Activated naive CD4-positive, alpha-beta T cell treated with anti-CD3 and anti-CD28 coated beads, Interleukin-2, amount 50 U/mL, for 72 hours (primary cell): ENCODE measurements around the gene FAHD1. TPM values are rescaled to one million over a fixed set of nuclear protein-coding genes. Genes with fewer than 3 reads are reported as not detected.

Experiments used
- ATAC-seq, 2 donors: fragments of 150-1000 bp; cut with Tn5 transposase; 2 replicates each; pipeline ENCODE4 v1.10.0; 2021; ENCODE audit warnings: mild to moderate bottlenecking in 2 of 2, moderate library complexity in 2 of 2
- DNase-seq, 2 donors: peaks; one replicate each; pipeline ENCODE4 v3.0.0; 2021 to 2022; ENCODE audit warnings: low spot score in 2 of 2
- H3K27ac Mint-ChIP-seq, 2 donors: one replicate each; pipeline ENCODE4 v1.8.0; 2022; ENCODE audit warnings: mild to moderate bottlenecking in 2 of 2, mixed read lengths in 2 of 2
- H3K36me3 Mint-ChIP-seq, 2 donors: one replicate each; pipeline ENCODE4 v1.8.0; 2022; ENCODE audit warnings: mixed read lengths in 2 of 2
- H3K9me3 Mint-ChIP-seq, 2 donors: one replicate each; pipeline ENCODE4 v1.8.0; 2022; ENCODE audit warnings: mixed read lengths in 2 of 2
- total RNA-seq, 2 donors: library from RNA; stranded (reverse); gene quantifications; one replicate each; pipeline ENCODE4 v1.2.3, GENCODE V29; 2022

The FAHD1 gene
- total RNA-seq, 2 donors from 2014 or later = 11.9 to 13.0 TPM

GRCh38 chr16:1821861-1822611 is 5.0 kb upstream of the FAHD1 start:
- H3K36me3 Mint-ChIP-seq = peaks cover 0 to under 1% of the 10 kb centered on the region in 2 donors
- no peaks in the 10 kb centered on the region for H3K9me3 Mint-ChIP-seq
- no peak overlapping the region for H3K27ac Mint-ChIP-seq
- ATAC-seq (no peak), DNase-seq (no peak)

DNA sequence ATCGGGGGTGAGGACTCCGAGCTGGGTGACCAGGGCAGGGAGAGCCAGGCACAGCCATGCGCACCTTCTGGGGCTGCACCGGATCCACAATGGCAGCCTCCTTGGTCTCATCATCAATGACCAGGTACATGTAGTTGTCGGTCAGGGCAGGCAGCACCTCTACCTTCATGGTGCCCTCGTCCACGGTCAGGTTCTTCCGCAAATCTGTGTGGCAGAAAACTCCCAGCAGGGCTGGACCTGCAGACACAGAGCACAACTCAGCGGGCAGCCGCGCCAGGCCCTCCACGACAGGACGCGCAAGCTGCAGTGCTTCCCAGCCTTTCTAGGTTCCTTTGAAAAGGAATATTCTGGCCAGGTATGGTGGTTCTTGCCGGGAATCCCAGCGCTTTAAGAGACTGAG is 4.2 kb upstream of the FAHD1 start:
- DNase-seq (no peak), ATAC-seq (no peak)
- Mint-ChIP-seq H3K9me3 (no peaks in the 10 kb centered on the region), H3K27ac (no peak overlapping the region), H3K36me3 (peaks cover 6 to 7% of the 10 kb centered on the region in 2 donors)

GRCh38 chr16:1823821-1824220 is 3.2 kb upstream of the FAHD1 start:
- no peak for ATAC-seq
- no peaks in the 10 kb centered on the region for H3K9me3 Mint-ChIP-seq
- DNase-seq = no peak
- H3K36me3 Mint-ChIP-seq = peaks cover 7% of the 10 kb centered on the region in 2 donors
- H3K27ac Mint-ChIP-seq = peak overlapping the region in 1 of 2 donors; percentile 85

DNA sequence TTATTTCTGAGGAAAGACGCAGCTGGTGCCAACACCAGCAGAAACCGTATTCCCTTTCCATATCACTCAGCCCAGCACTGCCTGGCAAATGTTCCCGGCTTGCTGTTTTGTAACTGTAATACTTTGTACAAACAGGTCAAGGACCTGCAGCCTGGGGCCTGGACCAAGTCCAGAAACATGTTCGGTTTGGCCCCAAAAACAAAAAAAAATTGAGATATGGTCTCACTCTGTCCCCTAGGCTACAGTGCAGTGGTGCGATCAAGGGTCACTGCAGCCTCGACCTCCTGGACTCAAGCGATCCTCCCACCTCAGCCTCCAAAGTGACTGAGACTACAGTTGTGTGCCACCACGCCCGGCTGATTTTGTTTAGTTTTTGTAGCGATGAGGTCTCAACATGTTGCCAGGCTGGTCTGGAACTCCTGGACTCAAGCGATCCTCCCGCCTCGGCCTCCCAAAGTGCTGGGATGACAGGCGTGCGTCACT is 1.6 kb upstream of the FAHD1 start:
- no peak for DNase-seq
- Mint-ChIP-seq H3K9me3 (no peaks in the 10 kb centered on the region), H3K27ac (peak overlapping the region; percentile 32 to 86), H3K36me3 (peaks cover 7% of the 10 kb centered on the region in 2 donors)
- ATAC-seq = no peak

GRCh38 chr16:1825864-1826690 is 929 bp upstream of the FAHD1 start:
- peak; percentile 73 to 80 for ATAC-seq
- DNase-seq = peak in 1 of 2 donors; percentile 71

DNA sequence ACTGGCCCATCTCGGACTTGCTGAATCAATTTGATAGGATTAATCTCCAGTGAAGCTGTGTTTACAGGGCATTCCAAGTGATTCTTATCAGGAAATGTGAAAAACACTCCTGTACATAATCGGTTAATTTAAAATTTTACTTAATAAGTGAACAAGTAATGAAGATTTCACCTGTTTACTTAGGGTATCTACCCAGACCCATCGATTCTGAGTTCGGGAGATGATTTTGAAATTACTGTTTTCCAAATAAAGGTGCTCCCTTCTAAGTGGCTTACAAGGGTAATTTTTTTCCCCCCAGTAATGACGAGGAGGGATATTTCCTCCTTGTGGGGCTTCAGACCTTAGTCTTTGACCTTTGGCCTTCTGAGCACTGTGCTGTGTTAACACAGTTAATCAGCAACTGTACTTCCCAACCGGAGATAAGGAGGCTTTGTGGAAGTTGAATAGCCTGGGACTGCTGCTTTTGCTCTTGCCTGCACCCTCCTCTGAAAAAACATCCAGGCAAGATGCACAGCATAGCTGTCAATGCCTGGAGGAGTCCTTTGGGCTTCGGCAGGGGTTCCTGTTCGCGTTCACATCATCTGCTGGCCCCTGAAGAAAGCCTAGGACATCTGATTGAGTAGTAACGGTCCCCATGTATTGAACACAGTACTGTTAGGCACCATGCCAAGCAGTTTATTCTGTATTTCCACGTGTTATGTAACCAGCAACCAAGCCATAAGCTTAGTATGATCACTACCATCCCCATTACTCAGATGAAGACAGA is 1.8 kb downstream of the FAHD1 start:
- Mint-ChIP-seq H3K36me3 (peaks cover 7% of the 10 kb centered on the region in 2 donors), H3K9me3 (no peaks in the 10 kb centered on the region), H3K27ac (peak overlapping the region in 1 of 2 donors; percentile 76)

More at GRCh38 chr16:1825864-1826690, 929 bp upstream of the FAHD1 start:
- peak overlapping the region; percentile 86 to 95 for H3K27ac Mint-ChIP-seq
- no peaks in the 10 kb centered on the region for H3K9me3 Mint-ChIP-seq
- H3K36me3 Mint-ChIP-seq = peaks cover 7% of the 10 kb centered on the region in 2 donors

DNA sequence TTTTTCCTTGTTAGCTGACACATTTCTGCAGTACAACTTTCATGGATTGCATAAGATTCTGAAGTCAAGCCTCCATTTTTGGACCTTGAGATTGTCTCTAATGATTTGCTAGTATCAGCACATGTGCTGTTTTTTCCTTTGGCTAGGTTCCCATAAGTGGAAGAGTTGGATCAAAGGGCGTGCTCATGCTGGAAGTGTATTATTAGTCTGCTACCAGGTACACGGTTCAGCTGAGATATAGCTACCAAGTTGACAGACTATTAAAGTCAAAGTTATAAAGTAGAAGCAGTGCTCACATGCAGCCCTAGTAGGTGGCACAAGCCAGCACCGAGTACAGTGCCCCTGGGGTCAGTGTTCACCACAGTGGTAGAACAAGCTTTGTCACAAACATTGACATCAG is 3.2 kb downstream of the FAHD1 start:
- Mint-ChIP-seq H3K27ac (no peak overlapping the region), H3K9me3 (no peaks in the 10 kb centered on the region), H3K36me3 (peaks cover 7% of the 10 kb centered on the region in 2 donors)
- no peak for DNase-seq
- no peak for ATAC-seq

More for the DNA sequence above, 1.8 kb downstream of the FAHD1 start:
- no peak for DNase-seq
- ATAC-seq = no peak

DNA sequence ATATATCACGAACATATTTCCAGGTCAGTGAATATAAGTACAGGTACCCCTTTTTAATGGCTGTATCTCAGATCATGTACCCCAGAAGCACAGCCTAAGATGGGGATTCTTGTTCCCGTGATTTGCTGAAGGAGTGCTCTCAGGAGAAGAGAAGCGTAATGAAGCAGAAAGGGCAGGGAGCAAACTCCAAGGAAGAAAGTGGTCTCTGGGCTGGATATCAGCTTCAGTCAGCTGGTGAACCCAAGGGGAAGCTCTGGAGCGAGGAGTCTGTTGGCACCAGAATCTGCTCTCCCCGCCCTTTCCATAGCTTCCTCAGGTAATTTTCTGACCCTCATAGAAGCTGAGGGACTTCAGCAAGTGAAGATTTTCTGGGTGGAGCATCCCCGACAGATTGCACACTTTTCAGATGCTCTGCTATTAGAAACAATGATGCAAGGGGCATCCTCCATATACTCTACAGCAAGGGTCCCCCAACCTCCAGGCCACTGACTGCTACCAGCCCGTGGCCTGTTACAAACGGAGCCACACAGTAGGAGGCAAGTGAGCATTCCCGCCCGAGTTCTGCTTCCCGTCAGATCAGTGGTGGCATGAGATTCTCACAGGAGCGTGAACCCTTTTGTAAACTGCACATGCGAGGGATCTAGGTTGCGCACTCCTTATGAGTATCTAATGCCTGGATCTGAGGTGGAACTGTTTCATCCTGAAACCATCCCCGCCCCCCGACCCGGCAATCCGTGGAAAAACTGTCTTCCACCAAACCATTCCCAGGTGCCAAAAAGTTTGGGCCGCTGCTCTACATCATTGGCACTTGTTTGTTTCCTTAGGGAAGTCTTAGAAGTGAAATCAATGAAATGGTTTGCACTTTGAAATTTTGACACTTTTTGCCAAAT is 4.4 kb downstream of the FAHD1 start:
- Mint-ChIP-seq H3K27ac (no peak overlapping the region), H3K36me3 (peaks cover 7% of the 10 kb centered on the region in 2 donors), H3K9me3 (no peaks in the 10 kb centered on the region)
- ATAC-seq = no peak
- DNase-seq = no peak

DNA sequence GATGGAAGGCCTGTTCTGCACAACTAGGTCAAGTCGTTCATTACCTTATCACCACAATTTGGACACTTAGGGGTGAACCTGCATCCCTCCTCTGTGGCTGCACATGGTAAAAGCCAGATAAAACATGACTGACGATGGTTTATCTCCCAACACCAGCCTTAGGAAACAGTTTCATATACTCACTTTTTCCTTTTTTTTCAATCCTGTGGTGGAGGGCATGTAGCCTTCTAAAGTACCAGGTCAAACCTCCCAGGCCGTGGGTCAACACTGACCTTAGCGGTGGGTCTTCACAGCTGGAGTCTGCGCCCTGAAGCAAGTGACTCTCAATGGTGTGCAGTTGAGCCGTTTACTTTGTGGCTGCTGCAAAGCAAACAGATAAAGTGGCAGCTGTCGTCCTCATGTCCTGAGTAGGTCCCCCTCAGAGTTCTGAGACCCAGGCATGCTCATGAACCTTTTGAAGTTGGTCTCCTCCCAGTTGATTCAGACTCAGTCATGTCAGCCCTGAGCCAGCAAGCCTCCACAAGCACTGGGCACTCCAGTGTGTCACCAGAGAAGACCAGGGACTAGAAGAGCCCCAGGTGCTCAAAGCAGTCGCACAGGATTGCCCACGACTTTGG is 5.9 kb downstream of the FAHD1 start:
- ATAC-seq (no peak), DNase-seq (no peak)
- Mint-ChIP-seq H3K9me3 (no peaks in the 10 kb centered on the region), H3K36me3 (no peaks in the 10 kb centered on the region), H3K27ac (peak overlapping the region in 1 of 2 donors; percentile 96)

DNA sequence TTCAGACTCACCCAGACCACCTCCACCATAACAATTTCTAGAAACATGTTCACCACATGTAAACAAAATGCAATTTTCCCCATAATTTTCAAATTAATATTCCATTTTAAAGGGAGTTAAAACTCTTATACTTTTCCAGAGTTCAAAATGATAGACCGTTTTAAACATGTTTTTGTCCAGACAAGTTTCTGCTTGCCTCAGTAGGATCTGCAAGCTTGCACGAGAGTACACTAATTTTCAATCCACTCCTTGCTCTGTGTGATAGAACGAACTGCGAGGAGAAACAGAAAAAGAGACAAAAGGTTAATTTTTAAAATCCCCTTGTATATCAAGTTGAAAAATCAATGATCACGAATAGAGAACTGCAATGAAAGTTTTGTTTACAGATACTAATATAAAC is 7.1 kb downstream of the FAHD1 start:
- H3K27ac Mint-ChIP-seq = no peak overlapping the region
- H3K36me3 Mint-ChIP-seq = no peaks in the 10 kb centered on the region
- DNase-seq = no peak
- no peak for ATAC-seq
- H3K9me3 Mint-ChIP-seq = no peaks in the 10 kb centered on the region

GRCh38 chr16:1839554-1839953 is 12.5 kb downstream of the FAHD1 start:
- no peak overlapping the region for H3K27ac Mint-ChIP-seq
- H3K36me3 Mint-ChIP-seq = no peaks in the 10 kb centered on the region
- ATAC-seq (no peak), DNase-seq (no peak)
- H3K9me3 Mint-ChIP-seq = no peaks in the 10 kb centered on the region

DNA sequence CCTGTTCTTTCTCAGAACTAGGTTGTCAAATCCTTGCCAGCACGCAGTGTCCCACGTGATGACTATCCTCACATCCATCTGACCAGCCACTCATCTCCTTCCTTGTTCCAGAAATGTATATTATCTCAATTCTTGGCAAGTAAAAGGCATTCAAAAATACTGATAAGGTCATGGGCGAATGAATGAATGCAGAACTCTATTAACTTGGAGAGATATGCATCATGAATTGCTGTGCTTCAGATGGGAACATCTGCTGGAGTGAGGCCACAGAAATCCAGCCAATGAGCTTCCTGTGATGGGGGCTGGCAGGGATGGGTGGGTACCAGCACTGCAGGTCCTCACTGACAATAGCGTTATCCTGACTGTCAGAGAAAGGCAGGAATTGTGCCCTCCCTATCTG is 19.0 kb downstream of the FAHD1 start:
- no peak for ATAC-seq
- Mint-ChIP-seq H3K9me3 (no peaks in the 10 kb centered on the region), H3K36me3 (no peaks in the 10 kb centered on the region), H3K27ac (no peak overlapping the region)
- DNase-seq = no peak

DNA sequence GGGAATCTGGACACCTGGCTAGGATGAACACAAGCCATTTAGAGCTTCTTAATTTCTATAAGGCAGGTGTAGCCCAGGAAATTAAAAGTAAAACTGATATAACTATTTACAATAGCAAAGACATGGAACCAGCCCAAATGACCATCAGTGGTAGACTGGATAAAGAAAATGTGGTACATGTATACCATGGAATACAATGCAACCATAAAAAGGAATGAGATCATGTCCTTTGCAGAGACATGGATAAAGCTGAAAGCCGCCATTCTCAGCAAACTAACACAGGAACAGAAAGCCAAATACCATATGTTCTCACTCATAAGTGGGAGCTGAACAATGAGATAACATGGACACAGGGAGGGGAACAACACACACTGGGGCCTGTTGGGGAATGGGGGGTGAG is 19.4 kb downstream of the FAHD1 start:
- ATAC-seq (no peak), DNase-seq (no peak)
- H3K36me3 Mint-ChIP-seq = no peaks in the 10 kb centered on the region
- H3K9me3 Mint-ChIP-seq = no peaks in the 10 kb centered on the region
- H3K27ac Mint-ChIP-seq = no peak overlapping the region

- Mint-ChIP-seq H3K27ac (no peak overlapping the region), H3K36me3 (no peaks in the 10 kb centered on the region), H3K9me3 (no peaks in the 10 kb centered on the region)
- DNase-seq = no peak
- no peak for ATAC-seq
Measured at GRCh38 chr16:1850981-1851380, 24.0 kb downstream of the FAHD1 start.

GRCh38 chr16:1851793-1852192 is 24.8 kb downstream of the FAHD1 start:
- no peaks in the 10 kb centered on the region for H3K36me3 Mint-ChIP-seq
- no peak overlapping the region for H3K27ac Mint-ChIP-seq
- ATAC-seq = no peak
- no peak for DNase-seq
- no peaks in the 10 kb centered on the region for H3K9me3 Mint-ChIP-seq
